Natural killer cell (primary cell): Measurements from ENCODE around the gene MAPK7. TPM values are rescaled to one million over a fixed set of nuclear protein-coding genes. Genes with fewer than 3 reads are reported as not detected.

Experiments
- ATAC-seq, 3 donors: fragments of 150-1000 bp in 2 of 3; fragments of 200-7000 bp in 1 of 3; cut with Tn5 transposase; 1 replicate in 1 of 3; 2 replicates in 2 of 3; pipeline ENCODE4 v1.10.0; 2021; ENCODE audit warnings: mild to moderate bottlenecking in 2 of 3, moderate library complexity in 2 of 3
- DNase-seq, 2 donors: peaks; one replicate each; pipeline versions ENCODE4 v3.0.0 to v3.0.0-alpha.2; 2013 to 2021; ENCODE audit warnings: mixed read lengths in 1 of 2
- H3K27ac ChIP-seq: one replicate; pipeline ENCODE4 v1.5.1; 2013; ENCODE audit warnings: mild to moderate bottlenecking, low read length
- H3K27me3 ChIP-seq: one replicate; pipeline ENCODE4 v1.6.1; 2013; ENCODE audit warnings: low read length; ENCODE audit not compliant: control insufficient read depth, insufficient read depth
- H3K36me3 ChIP-seq: one replicate; pipeline ENCODE4 v1.6.1; 2013; ENCODE audit warnings: low read length; ENCODE audit not compliant: control insufficient read depth, insufficient read depth
- H3K4me1 ChIP-seq: one replicate; pipeline ENCODE4 v1.6.1; 2013; ENCODE audit warnings: low read length; ENCODE audit not compliant: control insufficient read depth, insufficient read depth
- H3K4me3 ChIP-seq: one replicate; pipeline ENCODE4 v1.5.1; 2013; ENCODE audit warnings: low read length
- H3K9me3 ChIP-seq: one replicate; pipeline ENCODE4 v1.6.1; 2013; ENCODE audit warnings: low read length; ENCODE audit not compliant: control insufficient read depth, insufficient read depth
- H3K27ac Mint-ChIP-seq, 2 donors: one replicate each; pipeline ENCODE4 v1.8.0; 2022; ENCODE audit warnings: mild to moderate bottlenecking in 2 of 2, mixed read lengths in 2 of 2, moderate library complexity in 1 of 2
- H3K27me3 Mint-ChIP-seq, 2 donors: one replicate each; pipeline ENCODE4 v1.8.0; 2022; ENCODE audit warnings: low read depth in 2 of 2, mixed read lengths in 2 of 2
- H3K36me3 Mint-ChIP-seq: one replicate; pipeline ENCODE4 v1.8.0; 2022; ENCODE audit warnings: mixed read lengths
- H3K4me1 Mint-ChIP-seq, 2 donors: one replicate each; pipeline ENCODE4 v1.8.0; 2022; ENCODE audit warnings: mixed read lengths in 2 of 2
- H3K4me3 Mint-ChIP-seq: one replicate; pipeline ENCODE4 v1.8.0; 2022; ENCODE audit warnings: mild to moderate bottlenecking, moderate library complexity, mixed read lengths
- H3K9me3 Mint-ChIP-seq, 2 donors: one replicate each; pipeline ENCODE4 v1.8.0; 2022; ENCODE audit warnings: mixed read lengths in 2 of 2
- CTCF ChIP-seq: fragments of 200-600 bp; IDR thresholded peaks from one replicate; pipeline ENCODE4 v1.8.0; 2022; ENCODE audit warnings: antibody characterized with exemption
- WGBS: methylation state at CpG from one replicate; pipeline ENCODE4 v1.1.7; 2013; ENCODE audit warnings: missing lambda C conversion rate; ENCODE audit not compliant: insufficient coverage; 5-methylcytosine and 5-hydroxymethylcytosine counted together
- intact Hi-C: fragments of 100-400 bp; cut with micrococcal nuclease; formaldehyde crosslinking; loops from one replicate; pipeline ENCODE4 v1.14.2; 2022
- total RNA-seq, 4 donors: library from RNA; stranded (reverse); fragments of 120-200 nt in 1 of 4; gene quantifications; one replicate each; pipeline versions ENCODE4 v1.2.3 to v1.2.4, GENCODE V29; 2013 to 2022

MAPK7 gene
- total RNA-seq, 3 donors from 2014 or later (not counting 1 experiment from before 2014, with no cell fraction given): 39.2 to 63.5 (median 54.1) TPM

DNA sequence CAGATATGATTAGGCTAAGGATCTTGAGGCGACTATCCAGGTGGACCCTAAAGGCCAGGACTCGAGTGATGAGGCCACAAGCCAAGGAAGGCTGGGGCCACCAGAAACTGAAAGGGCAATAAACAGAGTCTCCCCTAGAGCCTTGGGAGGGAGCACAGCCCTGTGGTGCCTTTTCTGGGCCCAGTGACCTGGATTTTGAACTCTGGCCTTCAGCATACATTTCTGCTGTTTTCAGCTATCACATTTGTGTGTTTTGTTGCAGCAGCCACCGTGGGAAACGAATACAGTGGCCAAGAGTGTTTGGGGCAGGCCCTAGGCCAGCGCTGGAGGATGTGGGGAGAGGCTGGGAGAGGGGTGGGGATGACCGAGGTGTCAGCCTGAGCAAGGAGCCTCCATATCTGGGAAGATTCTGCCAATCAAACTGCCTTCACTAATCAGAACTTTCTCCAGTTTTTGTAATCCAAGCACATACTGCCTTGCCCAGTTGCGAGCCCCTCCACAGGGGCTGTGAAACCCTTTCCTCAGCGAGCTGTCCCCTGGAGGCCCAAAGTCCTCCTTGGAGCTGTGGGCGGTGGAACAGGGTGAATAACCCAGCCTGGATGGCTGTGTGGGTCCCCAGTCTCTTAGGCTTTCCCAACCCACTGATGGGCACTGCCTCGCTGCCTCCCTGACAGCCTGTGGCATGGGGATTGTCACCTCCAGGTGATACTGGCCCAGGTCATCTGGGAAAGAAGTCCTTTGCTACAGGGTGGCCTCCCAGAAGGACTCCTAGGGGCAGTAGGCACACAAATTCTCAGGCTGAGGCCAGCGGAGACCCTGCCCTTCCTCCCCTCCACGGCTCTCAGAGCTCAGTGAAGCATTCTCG lies 32.6 kb upstream of the MAPK7 start:
- peaks cover 0 to 3% of the 10 kb centered on the region in 2 donors for H3K27me3 Mint-ChIP-seq
- Histone ChIP-seq H3K9me3 (no peaks in the 10 kb centered on the region), H3K4me1 (no peaks in the 10 kb centered on the region), H3K27me3 (no peaks in the 10 kb centered on the region), H3K27ac (no peak overlapping the region), H3K4me3 (no peak overlapping the region), H3K36me3 (no peaks in the 10 kb centered on the region)
- H3K36me3 Mint-ChIP-seq: no peaks in the 10 kb centered on the region
- no peak for TF ChIP-seq CTCF
- H3K9me3 Mint-ChIP-seq: no peaks in the 10 kb centered on the region
- intact Hi-C loops: no loop called here
- DNase-seq (no peak), ATAC-seq (no peak)
- H3K4me3 Mint-ChIP-seq: no peak overlapping the region
- H3K4me1 Mint-ChIP-seq: no peaks in the 10 kb centered on the region
- no peak overlapping the region for H3K27ac Mint-ChIP-seq
- 89% methylated on average over 13 of the region's 13 CpGs for WGBS

- H3K27ac ChIP-seq: no peak overlapping the region
- H3K36me3 ChIP-seq: no peaks in the 10 kb centered on the region
- DNase-seq (no peak), ATAC-seq (no peak)
- H3K27me3 ChIP-seq: no peaks in the 10 kb centered on the region
- no peaks in the 10 kb centered on the region for H3K9me3 ChIP-seq
- Mint-ChIP-seq H3K36me3 (no peaks in the 10 kb centered on the region), H3K9me3 (no peaks in the 10 kb centered on the region), H3K27me3 (peaks cover 0 to 3% of the 10 kb centered on the region in 2 donors), H3K4me3 (no peak overlapping the region), H3K27ac (no peak overlapping the region), H3K4me1 (no peaks in the 10 kb centered on the region)
- H3K4me1 ChIP-seq: no peaks in the 10 kb centered on the region
- TF ChIP-seq CTCF: no peak
- no peak overlapping the region for H3K4me3 ChIP-seq
- intact Hi-C loops: no loop called here
- WGBS: 82% methylated on average over 19 of the region's 19 CpGs
Observed at GRCh38 chr17:19346351-19347255, 31.7 kb upstream of the MAPK7 start.

DNA sequence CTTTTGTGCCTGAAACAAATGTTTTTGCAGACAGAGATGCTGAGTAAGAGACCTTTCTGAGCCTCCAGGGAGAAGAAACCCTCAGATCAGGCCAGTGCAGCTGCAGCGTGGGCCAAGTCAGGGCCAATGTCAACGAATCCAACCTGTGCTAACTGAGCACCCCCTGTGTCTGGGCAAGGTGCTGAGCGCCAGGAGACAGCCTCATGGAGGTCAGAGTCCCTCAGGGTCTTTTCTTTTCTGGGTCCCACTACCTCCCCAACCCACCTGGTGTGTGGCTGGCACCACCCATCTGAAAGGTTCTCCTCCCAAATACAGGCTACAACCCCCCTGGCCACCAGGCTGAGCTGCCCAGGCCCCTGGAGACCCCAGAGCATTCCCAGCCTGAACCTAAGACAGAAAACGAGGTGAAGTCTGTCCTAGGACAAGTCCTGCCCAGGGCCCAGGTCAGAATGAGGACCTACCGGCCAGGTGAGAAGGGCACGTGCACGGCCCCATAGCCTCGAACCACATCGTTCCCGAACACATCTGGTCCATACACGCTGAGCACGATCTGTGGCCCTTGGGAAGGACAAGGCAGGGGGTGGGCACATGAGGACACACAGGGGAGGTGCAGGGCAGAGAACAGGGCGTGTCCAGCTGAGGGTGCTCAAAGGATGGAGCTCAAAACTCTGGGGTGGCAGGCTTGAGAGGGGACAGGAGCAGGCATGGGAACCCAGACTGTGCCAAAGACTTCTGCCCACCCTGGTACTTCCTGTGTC lies 30.8 kb upstream of the MAPK7 start:
- Mint-ChIP-seq H3K27me3 (no peaks in the 10 kb centered on the region), H3K4me1 (no peaks in the 10 kb centered on the region), H3K27ac (no peak overlapping the region), H3K9me3 (no peaks in the 10 kb centered on the region), H3K4me3 (no peak overlapping the region), H3K36me3 (no peaks in the 10 kb centered on the region)
- no peaks in the 10 kb centered on the region for H3K9me3 ChIP-seq
- 85% methylated on average over 13 of the region's 13 CpGs for WGBS
- intact Hi-C loops: no loop called here
- TF ChIP-seq CTCF: no peak
- H3K27ac ChIP-seq: no peak overlapping the region
- no peaks in the 10 kb centered on the region for H3K36me3 ChIP-seq
- no peaks in the 10 kb centered on the region for H3K4me1 ChIP-seq
- ATAC-seq: no peak
- no peaks in the 10 kb centered on the region for H3K27me3 ChIP-seq
- no peak for DNase-seq
- H3K4me3 ChIP-seq: no peak overlapping the region
